OCI-LY3 (cell line): ENCODE data around the gene GSTCD.

Experiments used
- EZH2phosphoT487 ChIP-seq: fragments of 200-600 bp; shearing (Covaris generic); IDR thresholded peaks from 2 replicates; pipeline ENCODE4 v1.6.1; 2018; ENCODE audit warnings: antibody characterized with exemption, mixed run types, low read depth
- TF ChIP-seq, protein P1 (sequence below): fragments of 200-600, 300-600 bp; sonication (generic); IDR thresholded peaks from 2 replicates; pipeline ENCODE4 v1.5.1; 2014; ENCODE audit warnings: antibody characterized with exemption, low read length, low read depth

DNA sequence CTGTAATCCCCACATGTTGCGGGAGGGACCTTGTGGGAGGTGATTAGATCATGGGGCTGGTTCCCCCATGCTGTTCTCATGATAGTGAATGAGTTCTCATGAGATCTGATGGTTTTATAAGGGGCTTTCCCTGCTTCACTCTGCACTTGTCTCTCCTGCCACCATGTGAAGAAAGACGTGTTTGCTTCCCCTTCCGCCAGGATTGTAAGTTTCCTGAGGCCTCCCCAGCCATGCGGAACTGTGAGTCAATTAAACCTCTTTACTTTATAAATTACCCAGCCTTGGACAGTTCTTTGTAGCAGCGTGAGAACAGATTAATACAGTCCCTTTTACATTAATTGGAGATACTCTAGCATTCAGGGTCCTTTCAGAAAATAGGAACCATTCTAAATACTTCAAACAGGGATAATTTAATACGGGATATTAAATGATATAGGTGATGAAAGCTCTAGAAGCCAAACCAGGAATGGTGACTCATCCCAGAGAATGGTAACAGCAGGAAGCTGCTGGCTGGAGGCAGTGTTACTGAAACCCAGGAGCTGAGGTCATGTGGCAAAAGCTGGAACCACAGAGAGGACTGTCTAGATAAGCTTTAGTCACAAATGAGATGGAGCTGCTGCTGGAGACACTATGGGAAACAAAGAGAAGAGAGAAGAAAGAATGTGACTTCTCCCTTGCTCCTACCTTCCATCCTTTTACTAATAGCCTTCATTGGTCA is 57.3 kb downstream of the GSTCD start:
- TF ChIP-seq, protein P1, sequence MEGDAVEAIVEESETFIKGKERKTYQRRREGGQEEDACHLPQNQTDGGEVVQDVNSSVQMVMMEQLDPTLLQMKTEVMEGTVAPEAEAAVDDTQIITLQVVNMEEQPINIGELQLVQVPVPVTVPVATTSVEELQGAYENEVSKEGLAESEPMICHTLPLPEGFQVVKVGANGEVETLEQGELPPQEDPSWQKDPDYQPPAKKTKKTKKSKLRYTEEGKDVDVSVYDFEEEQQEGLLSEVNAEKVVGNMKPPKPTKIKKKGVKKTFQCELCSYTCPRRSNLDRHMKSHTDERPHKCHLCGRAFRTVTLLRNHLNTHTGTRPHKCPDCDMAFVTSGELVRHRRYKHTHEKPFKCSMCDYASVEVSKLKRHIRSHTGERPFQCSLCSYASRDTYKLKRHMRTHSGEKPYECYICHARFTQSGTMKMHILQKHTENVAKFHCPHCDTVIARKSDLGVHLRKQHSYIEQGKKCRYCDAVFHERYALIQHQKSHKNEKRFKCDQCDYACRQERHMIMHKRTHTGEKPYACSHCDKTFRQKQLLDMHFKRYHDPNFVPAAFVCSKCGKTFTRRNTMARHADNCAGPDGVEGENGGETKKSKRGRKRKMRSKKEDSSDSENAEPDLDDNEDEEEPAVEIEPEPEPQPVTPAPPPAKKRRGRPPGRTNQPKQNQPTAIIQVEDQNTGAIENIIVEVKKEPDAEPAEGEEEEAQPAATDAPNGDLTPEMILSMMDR, result no peak
- no peak for TF ChIP-seq EZH2phosphoT487
